K562 (cell line): ENCODE data around the gene KLHL22. TPM values are rescaled to one million over a fixed set of nuclear protein-coding genes. Genes with fewer than 3 reads are reported as not detected.

ENCODE experiments used
- CHD4 ChIP-seq: fragments of 200-600 bp; sonication (generic); IDR thresholded peaks from 3 replicates; pipeline ENCODE4 v1.6.1; 2012; ENCODE audit warnings: low read depth, mild to moderate bottlenecking, mixed read lengths, low read length, inconsistent platforms; ENCODE audit not compliant: insufficient read depth, insufficient replicate concordance, poor library complexity, severe bottlenecking
- CSDE1 ChIP-seq, 2 experiments: fragments of 450-650 bp; IDR thresholded peaks; 2 replicates each; pipeline ENCODE4 v1.6.1; 2016; ENCODE audit warnings: mild to moderate bottlenecking in 1 of 2
- ETV1 ChIP-seq: fragments of 450-650 bp; conservative IDR thresholded peaks from 2 replicates; pipeline ENCODE4 v1.6.1; 2016; ENCODE audit warnings: missing genetic modification characterization, control low read depth, low read depth, missing compliant biosample characterization
- HDGF ChIP-seq: fragments of 450-650 bp; IDR thresholded peaks from 2 replicates; pipeline ENCODE4 v1.6.1; 2016
- KAT2B ChIP-seq: IDR thresholded peaks from one replicate; pipeline ENCODE4 v1.6.1; 2012; ENCODE audit warnings: low read depth, mild to moderate bottlenecking, control low read depth, inconsistent platforms, low read length, moderate library complexity
- KDM1A ChIP-seq, 2 experiments: fragments of 450-650 bp; IDR thresholded peaks; 2 replicates each; pipeline ENCODE4 v1.6.1; 2016; ENCODE audit warnings: mild to moderate bottlenecking in 2 of 2
- MCM3 ChIP-seq: fragments of 450-650 bp; IDR thresholded peaks from 2 replicates; pipeline ENCODE4 v1.6.1; 2016
- MIER1 ChIP-seq: fragments of 450-650 bp; IDR thresholded peaks from 2 replicates; pipeline ENCODE4 v1.6.1; 2016; ENCODE audit warnings: antibody characterized with exemption, mild to moderate bottlenecking, low read depth
- MTF1 ChIP-seq: fragments of 250-450 bp; sonication (Bioruptor Pico); IDR thresholded peaks from 2 replicates; pipeline ENCODE4 v1.9.0; 2021; ENCODE audit warnings: moderate library complexity, mild to moderate bottlenecking, inconsistent platforms, borderline replicate concordance
- NCOA2 ChIP-seq, 2 experiments: fragments of 450-650 bp; IDR thresholded peaks; 2 replicates each; pipeline ENCODE4 v1.6.1; 2018; ENCODE audit warnings: mild to moderate bottlenecking in 2 of 2, moderate library complexity in 1 of 2; ENCODE audit not compliant: partially characterized antibody in 2 of 2
- NELFE ChIP-seq: IDR thresholded peaks from 2 replicates; pipeline ENCODE4 v1.6.1; 2011; ENCODE audit warnings: mild to moderate bottlenecking; ENCODE audit not compliant: insufficient read depth, insufficient read length
- NONO ChIP-seq, 2 experiments: fragments of 200-400 bp in 1 of 2; fragments of 450-650 bp in 1 of 2; formaldehyde crosslinking in 1 of 2; IDR thresholded peaks; 2 replicates each; pipeline ENCODE4 v1.6.1; 2017; ENCODE audit warnings: low read depth in 2 of 2, mild to moderate bottlenecking in 2 of 2, moderate library complexity in 2 of 2, low read length in 1 of 2
- PHF20 ChIP-seq: fragments of 450-650 bp; IDR thresholded peaks from 2 replicates; pipeline ENCODE4 v1.6.1; 2018; ENCODE audit not compliant: partially characterized antibody
- RB1 ChIP-seq: fragments of 450-650 bp; IDR thresholded peaks from 2 replicates; pipeline ENCODE4 v1.6.1; 2017; ENCODE audit warnings: low read depth, mild to moderate bottlenecking
- TAF7 ChIP-seq: fragments of 450-650 bp; IDR thresholded peaks from 2 replicates; pipeline ENCODE4 v1.6.1; 2016; ENCODE audit warnings: missing genetic modification characterization, missing compliant biosample characterization
- U2AF1 ChIP-seq: fragments of 200-400 bp; formaldehyde crosslinking; optimal IDR thresholded peaks from 2 replicates; pipeline ENCODE3; 2017; ENCODE audit warnings: mild to moderate bottlenecking, low read depth, low read length, moderate library complexity
- XRCC4 ChIP-seq: IDR thresholded peaks from one replicate; pipeline ENCODE4 v1.6.1; 2011; ENCODE audit not compliant: insufficient read depth, insufficient read length; ENCODE audit errors: extremely low read depth
- ZBTB17 ChIP-seq: fragments of 450-650 bp; formaldehyde crosslinking; IDR thresholded peaks from 2 replicates; pipeline ENCODE4 v1.4.0; 2020; ENCODE audit warnings: mild to moderate bottlenecking
- ZNF561 ChIP-seq: fragments of 450-650 bp; formaldehyde crosslinking; conservative IDR thresholded peaks from 2 replicates; pipeline ENCODE4 v1.4.0; 2020; ENCODE audit warnings: mild to moderate bottlenecking, moderate library complexity
- ZNF76 ChIP-seq: fragments of 250-450 bp; sonication (Bioruptor Pico); IDR thresholded peaks from 2 replicates; pipeline ENCODE4 v1.4.0; 2020; ENCODE audit warnings: mild to moderate bottlenecking, moderate library complexity, borderline replicate concordance
- polyA plus RNA-seq, 8 experiments: library from polyadenylated mRNA; depleted of rRNA in 4 of 8; stranded (reverse) in 5 of 8; unstranded in 3 of 8; fragments of >200 nt; fragmentation: Nextera tagmentation in 2 of 8; fragmentation: Illumina TruSeq in 1 of 8; extraction: Ambion mirVana in 2 of 8; extraction: Trizol in 1 of 8; gene quantifications; 2 replicates each; pipeline versions ENCODE4 v1.2.1 to v1.2.3, GENCODE V29; 2011 to 2014; ENCODE audit warnings: inconsistent platforms in 1 of 8, missing spikeins in 1 of 8
- total RNA-seq, 7 experiments: library from RNA; depleted of rRNA in 6 of 7; stranded (reverse); fragments of >200 nt in 6 of 7; fragmentation: Illumina TruSeq in 2 of 7; extraction: Trizol in 2 of 7; gene quantifications; 2 replicates each; pipeline versions ENCODE4 v1.2.1 to v1.2.3, GENCODE V29; 2011 to 2021; ENCODE audit warnings: low replicate concordance in 1 of 7
- TF ChIP-seq, protein P1 (sequence below): fragments of 450-650 bp; formaldehyde crosslinking; IDR thresholded peaks from 2 replicates; pipeline ENCODE4 v1.4.0; 2022; ENCODE audit warnings: mild to moderate bottlenecking, moderate library complexity
- TF ChIP-seq, protein P2 (sequence below): fragments of 250-450 bp; sonication (Bioruptor Pico); IDR thresholded peaks from 2 replicates; pipeline ENCODE4 v1.5.1; 2021; ENCODE audit warnings: mild to moderate bottlenecking
- TF ChIP-seq, protein P3 (sequence below): fragments of 250-450 bp; sonication (Bioruptor Pico); IDR thresholded peaks from 2 replicates; pipeline ENCODE4 v1.4.0; 2020; ENCODE audit warnings: mild to moderate bottlenecking, moderate library complexity, borderline replicate concordance

The KLHL22 gene
- total and polyA plus RNA-seq, 9 of the 15 experiments (the other 6 are each of a cell fraction or from before 2014, with no cell fraction given) = 1.3 to 25.6 (median 15.2) TPM

- TF ChIP-seq, protein P1, sequence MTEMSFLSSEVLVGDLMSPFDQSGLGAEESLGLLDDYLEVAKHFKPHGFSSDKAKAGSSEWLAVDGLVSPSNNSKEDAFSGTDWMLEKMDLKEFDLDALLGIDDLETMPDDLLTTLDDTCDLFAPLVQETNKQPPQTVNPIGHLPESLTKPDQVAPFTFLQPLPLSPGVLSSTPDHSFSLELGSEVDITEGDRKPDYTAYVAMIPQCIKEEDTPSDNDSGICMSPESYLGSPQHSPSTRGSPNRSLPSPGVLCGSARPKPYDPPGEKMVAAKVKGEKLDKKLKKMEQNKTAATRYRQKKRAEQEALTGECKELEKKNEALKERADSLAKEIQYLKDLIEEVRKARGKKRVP (CRISPR knock-in tag) = peak; percentile 44; the same call in 1 of the 2 replicates
- TF ChIP-seq ETV1 (tag) = peak; percentile 63; the same call in 1 of the 2 replicates
- no peak for TF ChIP-seq CSDE1 (IDR thresholded peaks at IDR 0.05)
- TF ChIP-seq XRCC4 = no peak
- no peak for TF ChIP-seq MCM3
- peak; percentile 92; the same call in 1 of the 2 replicates for TF ChIP-seq ZNF76 (CRISPR knock-in tag)
- no peak for TF ChIP-seq PHF20
- TF ChIP-seq ZBTB17 (CRISPR knock-in tag) = peak; percentile 76; the same call in 1 of the 2 replicates
- no peak for TF ChIP-seq KAT2B
- TF ChIP-seq NCOA2 (IDR thresholded peaks at IDR 0.05; ENCODE audit: partially characterized antibody in 2 of 2) = no peak
- no peak for TF ChIP-seq ZNF561 (CRISPR knock-in tag)
- no peak for TF ChIP-seq MIER1
- no peak for TF ChIP-seq HDGF
- TF ChIP-seq NELFE = no peak
- TF ChIP-seq U2AF1 = peak; percentile 96
- TF ChIP-seq TAF7 (tag) = no peak
- TF ChIP-seq RB1 = no peak
- TF ChIP-seq MTF1 (CRISPR knock-in tag) = no peak; the same call in 1 of the 2 replicates
- TF ChIP-seq, protein P2, sequence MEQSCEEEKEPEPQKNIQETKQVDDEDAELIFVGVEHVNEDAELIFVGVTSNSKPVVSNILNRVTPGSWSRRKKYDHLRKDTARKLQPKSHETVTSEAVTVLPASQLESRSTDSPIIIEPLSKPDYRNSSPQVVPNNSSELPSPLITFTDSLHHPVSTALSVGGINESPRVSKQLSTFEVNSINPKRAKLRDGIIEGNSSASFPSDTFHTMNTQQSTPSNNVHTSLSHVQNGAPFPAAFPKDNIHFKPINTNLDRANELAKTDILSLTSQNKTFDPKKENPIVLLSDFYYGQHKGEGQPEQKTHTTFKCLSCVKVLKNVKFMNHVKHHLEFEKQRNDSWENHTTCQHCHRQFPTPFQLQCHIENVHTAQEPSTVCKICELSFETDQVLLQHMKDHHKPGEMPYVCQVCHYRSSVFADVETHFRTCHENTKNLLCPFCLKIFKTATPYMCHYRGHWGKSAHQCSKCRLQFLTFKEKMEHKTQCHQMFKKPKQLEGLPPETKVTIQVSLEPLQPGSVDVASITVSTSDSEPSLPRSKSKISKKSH (CRISPR knock-in tag) = no peak
- TF ChIP-seq, protein P3, sequence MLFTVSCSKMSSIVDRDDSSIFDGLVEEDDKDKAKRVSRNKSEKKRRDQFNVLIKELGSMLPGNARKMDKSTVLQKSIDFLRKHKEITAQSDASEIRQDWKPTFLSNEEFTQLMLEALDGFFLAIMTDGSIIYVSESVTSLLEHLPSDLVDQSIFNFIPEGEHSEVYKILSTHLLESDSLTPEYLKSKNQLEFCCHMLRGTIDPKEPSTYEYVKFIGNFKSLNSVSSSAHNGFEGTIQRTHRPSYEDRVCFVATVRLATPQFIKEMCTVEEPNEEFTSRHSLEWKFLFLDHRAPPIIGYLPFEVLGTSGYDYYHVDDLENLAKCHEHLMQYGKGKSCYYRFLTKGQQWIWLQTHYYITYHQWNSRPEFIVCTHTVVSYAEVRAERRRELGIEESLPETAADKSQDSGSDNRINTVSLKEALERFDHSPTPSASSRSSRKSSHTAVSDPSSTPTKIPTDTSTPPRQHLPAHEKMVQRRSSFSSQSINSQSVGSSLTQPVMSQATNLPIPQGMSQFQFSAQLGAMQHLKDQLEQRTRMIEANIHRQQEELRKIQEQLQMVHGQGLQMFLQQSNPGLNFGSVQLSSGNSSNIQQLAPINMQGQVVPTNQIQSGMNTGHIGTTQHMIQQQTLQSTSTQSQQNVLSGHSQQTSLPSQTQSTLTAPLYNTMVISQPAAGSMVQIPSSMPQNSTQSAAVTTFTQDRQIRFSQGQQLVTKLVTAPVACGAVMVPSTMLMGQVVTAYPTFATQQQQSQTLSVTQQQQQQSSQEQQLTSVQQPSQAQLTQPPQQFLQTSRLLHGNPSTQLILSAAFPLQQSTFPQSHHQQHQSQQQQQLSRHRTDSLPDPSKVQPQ (CRISPR knock-in tag) = no peak
- TF ChIP-seq CHD4 = peak; percentile 88
- TF ChIP-seq NONO (IDR thresholded peaks at IDR 0.05; ENCODE audit: low read depth in 2 of 2, low read length in 1 of 2) = no peak; a peak in 1 of 4 replicates
- no peak for TF ChIP-seq KDM1A (IDR thresholded peaks at IDR 0.05)
Measured at GRCh38 chr22:20494978-20495860, at the start of gene KLHL22 (continued).
